ENCODE results near the gene ARHGAP10. TPM values are rescaled to one million over a fixed set of nuclear protein-coding genes. Genes with fewer than 3 reads are reported as not detected.
A peak's percentile ranks its signal among the peaks of the same experiment; 100 is the strongest.

The ARHGAP10 gene
- total RNA-seq, 2 experiments from 2014 or later = 0.11 TPM; not detected in 1

DNA sequence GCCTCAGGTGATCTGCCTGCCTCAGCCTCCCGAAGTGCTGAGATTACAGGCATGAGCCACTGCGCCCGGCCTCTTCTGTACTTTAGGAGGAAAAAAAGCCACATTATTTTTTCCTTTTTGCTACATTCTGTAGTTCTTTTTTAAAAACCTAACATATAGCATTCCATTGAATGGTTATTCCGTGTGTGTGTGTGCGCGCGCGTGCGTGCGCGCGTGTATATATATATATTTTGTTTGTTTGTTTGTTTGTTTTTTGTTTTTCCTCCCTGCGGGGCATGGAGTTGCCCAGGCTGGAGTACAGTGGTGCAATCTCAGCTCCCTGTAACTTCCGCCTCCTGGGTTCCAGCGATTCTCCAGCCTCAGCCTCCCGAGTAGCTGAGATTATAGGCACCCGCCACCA is 59.5 kb downstream of the ARHGAP10 start:
- no peaks in the 10 kb centered on the region for H3K36me3 ChIP-seq (ENCODE audit: insufficient read depth, low read length)
- DNase-seq (ENCODE audit: low spot score) = no peak
- ChIA-PET POLR2A (no interaction called here), CTCF (ENCODE audit: unreplicated experiment) (no interaction called here)
- H3K9me2 ChIP-seq (ENCODE audit: insufficient read depth, low read length) = no peaks in the 10 kb centered on the region
- H3K9me3 ChIP-seq (ENCODE audit: low read length) = no peaks in the 10 kb centered on the region
- H3K79me2 ChIP-seq (ENCODE audit: insufficient read depth, low read depth, low read length) = no peaks in the 10 kb centered on the region
- BruUV-seq (replicated peaks) = no TSS peak
- H4K20me1 ChIP-seq (ENCODE audit: insufficient read depth, low read length) = no peaks in the 10 kb centered on the region
- no peaks in the 10 kb centered on the region for H3K4me1 ChIP-seq (ENCODE audit: insufficient read depth, low read length, poor library complexity, severe bottlenecking)
- intact Hi-C loops (cut with micrococcal nuclease; ENCODE audit: unreplicated experiment) = no loop called here
- TF ChIP-seq, protein P1, sequence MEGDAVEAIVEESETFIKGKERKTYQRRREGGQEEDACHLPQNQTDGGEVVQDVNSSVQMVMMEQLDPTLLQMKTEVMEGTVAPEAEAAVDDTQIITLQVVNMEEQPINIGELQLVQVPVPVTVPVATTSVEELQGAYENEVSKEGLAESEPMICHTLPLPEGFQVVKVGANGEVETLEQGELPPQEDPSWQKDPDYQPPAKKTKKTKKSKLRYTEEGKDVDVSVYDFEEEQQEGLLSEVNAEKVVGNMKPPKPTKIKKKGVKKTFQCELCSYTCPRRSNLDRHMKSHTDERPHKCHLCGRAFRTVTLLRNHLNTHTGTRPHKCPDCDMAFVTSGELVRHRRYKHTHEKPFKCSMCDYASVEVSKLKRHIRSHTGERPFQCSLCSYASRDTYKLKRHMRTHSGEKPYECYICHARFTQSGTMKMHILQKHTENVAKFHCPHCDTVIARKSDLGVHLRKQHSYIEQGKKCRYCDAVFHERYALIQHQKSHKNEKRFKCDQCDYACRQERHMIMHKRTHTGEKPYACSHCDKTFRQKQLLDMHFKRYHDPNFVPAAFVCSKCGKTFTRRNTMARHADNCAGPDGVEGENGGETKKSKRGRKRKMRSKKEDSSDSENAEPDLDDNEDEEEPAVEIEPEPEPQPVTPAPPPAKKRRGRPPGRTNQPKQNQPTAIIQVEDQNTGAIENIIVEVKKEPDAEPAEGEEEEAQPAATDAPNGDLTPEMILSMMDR (conservative IDR thresholded peaks at IDR 0.05; ENCODE audit: low read length) = no peak
- TF ChIP-seq EZH2phosphoT487 (IDR thresholded peaks at IDR 0.05; ENCODE audit: borderline replicate concordance, low read depth, low read length) = no peak
- no peak overlapping the region for H3K4me2 ChIP-seq (ENCODE audit: low read length)
- H3K27ac ChIP-seq (ENCODE audit: low read depth, low read length, poor library complexity, severe bottlenecking) = no peak overlapping the region
- no peak overlapping the region for H3K4me3 ChIP-seq (ENCODE audit: low read depth, low read length, poor library complexity, severe bottlenecking)
- no peak overlapping the region for H2AFZ ChIP-seq (ENCODE audit: low read length)

DNA sequence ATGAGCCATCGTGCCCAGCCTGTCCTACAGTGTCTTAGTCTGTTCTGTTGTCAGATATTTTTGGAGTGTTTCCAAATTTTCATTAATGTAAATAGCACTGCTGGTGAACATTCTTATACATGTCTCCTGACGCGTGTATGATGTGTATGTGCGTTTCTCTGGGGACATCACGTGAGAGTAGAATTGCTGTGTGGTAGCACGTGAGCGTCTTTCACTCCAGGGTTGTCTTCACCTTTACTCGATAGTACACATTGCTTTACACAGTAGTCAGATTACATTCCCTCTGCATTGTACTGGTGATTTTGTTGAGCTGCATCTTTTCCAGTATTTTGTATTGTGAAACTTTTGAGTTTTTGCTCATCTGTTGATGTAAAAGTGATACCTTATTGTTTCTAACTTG is 60.0 kb downstream of the ARHGAP10 start:
- BruUV-seq (replicated peaks) = no TSS peak
- H4K20me1 ChIP-seq (ENCODE audit: insufficient read depth, low read length) = no peaks in the 10 kb centered on the region
- H2AFZ ChIP-seq (ENCODE audit: low read length) = peak overlapping the region; percentile 18; the same call in 1 of the 2 replicates
- CTCF ChIA-PET (ENCODE audit: unreplicated experiment) = no interaction called here
- H3K36me3 ChIP-seq (ENCODE audit: insufficient read depth, low read length) = no peaks in the 10 kb centered on the region
- intact Hi-C loops (cut with micrococcal nuclease; ENCODE audit: unreplicated experiment) = no loop called here
- DNase-seq (ENCODE audit: low spot score) = no peak
- no peak overlapping the region for H3K4me2 ChIP-seq (ENCODE audit: low read length)
- POLR2A ChIA-PET = no interaction called here
- no peaks in the 10 kb centered on the region for H3K79me2 ChIP-seq (ENCODE audit: insufficient read depth, low read depth, low read length)
- no peak overlapping the region for H3K27ac ChIP-seq (ENCODE audit: low read depth, low read length, poor library complexity, severe bottlenecking)
- no peaks in the 10 kb centered on the region for H3K4me1 ChIP-seq (ENCODE audit: insufficient read depth, low read length, poor library complexity, severe bottlenecking)
- H3K9me2 ChIP-seq (ENCODE audit: insufficient read depth, low read length) = no peaks in the 10 kb centered on the region
- H3K4me3 ChIP-seq (ENCODE audit: low read depth, low read length, poor library complexity, severe bottlenecking) = no peak overlapping the region
- no peaks in the 10 kb centered on the region for H3K9me3 ChIP-seq (ENCODE audit: low read length)
- TF ChIP-seq EZH2phosphoT487 (IDR thresholded peaks at IDR 0.05; ENCODE audit: borderline replicate concordance, low read depth, low read length) = no peak
- TF ChIP-seq, protein P1 (conservative IDR thresholded peaks at IDR 0.05; ENCODE audit: low read length) = no peak

DNA sequence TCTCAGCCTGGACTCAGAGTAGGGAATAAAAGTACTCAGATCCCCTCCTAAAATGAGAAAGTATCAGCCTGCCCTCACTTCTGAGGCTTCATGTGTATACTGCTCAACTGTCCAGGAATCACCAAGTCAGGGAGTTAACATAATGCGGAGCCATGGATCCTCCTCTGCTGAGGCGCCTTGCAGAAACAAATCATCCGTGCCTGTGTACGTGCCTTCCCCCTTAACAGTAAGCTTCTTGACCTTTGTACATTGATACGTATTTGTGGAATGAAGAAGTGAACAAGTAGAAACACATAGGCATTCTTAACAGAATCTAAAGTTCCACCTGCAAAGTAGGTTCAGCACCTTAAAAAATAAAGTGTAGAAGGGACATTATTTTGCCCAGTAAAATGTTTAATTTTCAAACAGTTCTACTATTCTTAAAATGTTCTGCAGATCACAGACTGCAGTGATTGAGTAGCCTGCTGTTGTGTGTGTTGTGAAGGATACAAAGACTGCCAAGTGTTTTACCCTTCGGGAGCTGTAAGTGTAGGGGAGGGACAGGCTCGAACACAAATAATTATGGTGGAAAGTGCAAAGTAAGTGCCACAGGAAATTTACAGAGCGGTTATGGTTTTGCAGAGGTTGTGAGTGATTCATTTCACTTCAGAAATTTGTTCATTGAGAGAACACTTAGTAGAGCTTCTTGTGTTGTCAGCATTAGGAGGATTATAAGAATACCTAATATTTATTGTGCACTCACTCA is 61.9 kb downstream of the ARHGAP10 start:
- H3K36me3 ChIP-seq (ENCODE audit: insufficient read depth, low read length) = no peaks in the 10 kb centered on the region
- no peak for DNase-seq (ENCODE audit: low spot score)
- no peaks in the 10 kb centered on the region for H4K20me1 ChIP-seq (ENCODE audit: insufficient read depth, low read length)
- intact Hi-C loops (cut with micrococcal nuclease; ENCODE audit: unreplicated experiment) = no loop called here
- no peak overlapping the region for H2AFZ ChIP-seq (ENCODE audit: low read length)
- H3K9me3 ChIP-seq (ENCODE audit: low read length) = no peaks in the 10 kb centered on the region
- no TSS peak for BruUV-seq (replicated peaks)
- ChIA-PET POLR2A (interaction anchor here (0.9 kb wide), 1 partner anchor 612 kb away, joined by 3 read pairs; no protein-coding TSS in a partner anchor), CTCF (ENCODE audit: unreplicated experiment) (no interaction called here)
- H3K27ac ChIP-seq (ENCODE audit: low read depth, low read length, poor library complexity, severe bottlenecking) = no peak overlapping the region
- H3K79me2 ChIP-seq (ENCODE audit: insufficient read depth, low read depth, low read length) = no peaks in the 10 kb centered on the region
- TF ChIP-seq, protein P1 (conservative IDR thresholded peaks at IDR 0.05; ENCODE audit: low read length) = no peak
- no peak for TF ChIP-seq EZH2phosphoT487 (IDR thresholded peaks at IDR 0.05; ENCODE audit: borderline replicate concordance, low read depth, low read length)
- H3K4me1 ChIP-seq (ENCODE audit: insufficient read depth, low read length, poor library complexity, severe bottlenecking) = no peaks in the 10 kb centered on the region
- no peak overlapping the region for H3K4me2 ChIP-seq (ENCODE audit: low read length)
- H3K4me3 ChIP-seq (ENCODE audit: low read depth, low read length, poor library complexity, severe bottlenecking) = no peak overlapping the region
- no peaks in the 10 kb centered on the region for H3K9me2 ChIP-seq (ENCODE audit: insufficient read depth, low read length)
